Vagina (tissue), 2 donors: ENCODE measurements around the gene CDKN2AIPNL. TPM values are rescaled to one million over a fixed set of nuclear protein-coding genes. Genes with fewer than 3 reads are reported as not detected.

Experiments
- DNase-seq, 2 donors: peaks; one replicate each; pipeline ENCODE4 v3.0.0-alpha.2; 2017; ENCODE audit errors: extremely low spot score in 2 of 2
- H3K27ac ChIP-seq: fragments of 200-600 bp; sonication (generic); one replicate; pipeline ENCODE4 v1.5.1; 2019
- H3K27me3 ChIP-seq: fragments of 200-600 bp; sonication (generic); one replicate; pipeline ENCODE4 v1.5.1; 2019
- H3K36me3 ChIP-seq, 2 donors: fragments of 200-600 bp; sonication (generic); one replicate each; pipeline ENCODE4 v1.5.1; 2017 to 2019
- H3K4me1 ChIP-seq: fragments of 200-600 bp; sonication (generic); one replicate; pipeline ENCODE4 v1.5.1; 2019
- H3K4me3 ChIP-seq, 2 donors: fragments of 200-600 bp; sonication (generic); 1 replicate in 1 of 2; 2 replicates in 1 of 2; pipeline ENCODE4 v1.5.1; 2016 to 2019
- H3K9me3 ChIP-seq: fragments of 200-600 bp; sonication (generic); one replicate; pipeline ENCODE4 v1.5.1; 2019
- POLR2A ChIP-seq, 2 donors: fragments of 450-650 bp; IDR thresholded peaks; one replicate each; pipeline ENCODE4 v1.6.1; 2017; ENCODE audit warnings: antibody characterized with exemption in 2 of 2, mild to moderate bottlenecking in 2 of 2, moderate library complexity in 2 of 2
- POLR2AphosphoS5 ChIP-seq, 2 donors: sonication (generic); formaldehyde crosslinking; IDR thresholded peaks; one replicate each; pipeline ENCODE4 v1.9.0; 2017; ENCODE audit warnings: antibody characterized with exemption in 2 of 2, mild to moderate bottlenecking in 2 of 2, low read depth in 1 of 2; ENCODE audit not compliant: insufficient read depth in 1 of 2
- intact Hi-C: fragments of 100-400 bp; cut with DNase I; formaldehyde crosslinking; loops from one replicate; pipeline ENCODE4 v1.15.1; 2023
- total RNA-seq: library from RNA; depleted of rRNA; stranded (reverse); fragments of >200 nt; gene quantifications from one replicate; pipeline ENCODE4 v1.2.3, GENCODE V29; 2016
- TF ChIP-seq, protein P1 (sequence below), 3 experiments: fragments of 450-650 bp in 2 of 3; fragments of 200-600 bp in 1 of 3; sonication (generic) in 1 of 3; IDR thresholded peaks; one replicate each; pipeline ENCODE4 v1.5.1; 2017 to 2019; ENCODE audit warnings: antibody characterized with exemption in 3 of 3, mild to moderate bottlenecking in 2 of 3, moderate library complexity in 2 of 3

Gene CDKN2AIPNL
- total RNA-seq = 18.4 TPM

- intact Hi-C loops = loop anchor here (2.0 to 5.0 kb wide), 2 partner anchors 115 to 166 kb away; no protein-coding TSS in a partner anchor
- no peaks in the 10 kb centered on the region for H3K9me3 ChIP-seq
- peaks cover 0 to 3% of the 10 kb centered on the region in 2 donors for H3K36me3 ChIP-seq
- H3K4me3 ChIP-seq = peak within 1 kb of the TSS; percentile 79 to 87
- H3K27me3 ChIP-seq = no peaks in the 10 kb centered on the region
- H3K4me1 ChIP-seq = peaks cover 35% of the 10 kb centered on the region
- H3K27ac ChIP-seq = peak within 1 kb of the TSS; percentile 85
- TF ChIP-seq, protein P1, sequence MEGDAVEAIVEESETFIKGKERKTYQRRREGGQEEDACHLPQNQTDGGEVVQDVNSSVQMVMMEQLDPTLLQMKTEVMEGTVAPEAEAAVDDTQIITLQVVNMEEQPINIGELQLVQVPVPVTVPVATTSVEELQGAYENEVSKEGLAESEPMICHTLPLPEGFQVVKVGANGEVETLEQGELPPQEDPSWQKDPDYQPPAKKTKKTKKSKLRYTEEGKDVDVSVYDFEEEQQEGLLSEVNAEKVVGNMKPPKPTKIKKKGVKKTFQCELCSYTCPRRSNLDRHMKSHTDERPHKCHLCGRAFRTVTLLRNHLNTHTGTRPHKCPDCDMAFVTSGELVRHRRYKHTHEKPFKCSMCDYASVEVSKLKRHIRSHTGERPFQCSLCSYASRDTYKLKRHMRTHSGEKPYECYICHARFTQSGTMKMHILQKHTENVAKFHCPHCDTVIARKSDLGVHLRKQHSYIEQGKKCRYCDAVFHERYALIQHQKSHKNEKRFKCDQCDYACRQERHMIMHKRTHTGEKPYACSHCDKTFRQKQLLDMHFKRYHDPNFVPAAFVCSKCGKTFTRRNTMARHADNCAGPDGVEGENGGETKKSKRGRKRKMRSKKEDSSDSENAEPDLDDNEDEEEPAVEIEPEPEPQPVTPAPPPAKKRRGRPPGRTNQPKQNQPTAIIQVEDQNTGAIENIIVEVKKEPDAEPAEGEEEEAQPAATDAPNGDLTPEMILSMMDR (IDR thresholded peaks at IDR 0.05) = peak; percentile 24 to 100 (median 80)
- TF ChIP-seq POLR2AphosphoS5 (IDR thresholded peaks at IDR 0.05; ENCODE audit: insufficient read depth in 1 of 2, low read depth in 1 of 2) (peak; percentile 79 to 85), POLR2A (IDR thresholded peaks at IDR 0.05) (no peak)
- peak in 1 of 2 donors; percentile 89 for DNase-seq
Observed at GRCh38 chr5:134411546-134412266, at the start of gene CDKN2AIPNL. Gene CDKN2AIPNL, minus strand, starts transcription at chr5:134411881. Its CDS starts 27 bp downstream, at chr5:134411854.

- no peak for DNase-seq
- H3K27ac ChIP-seq = no peak overlapping the region
- H3K9me3 ChIP-seq = no peaks in the 10 kb centered on the region
- peaks cover 20% of the 10 kb centered on the region for H3K4me1 ChIP-seq
- H3K4me3 ChIP-seq = no peak overlapping the region
- no peak for TF ChIP-seq POLR2A (IDR thresholded peaks at IDR 0.05)
- no peak for TF ChIP-seq POLR2AphosphoS5 (IDR thresholded peaks at IDR 0.05; ENCODE audit: insufficient read depth in 1 of 2, low read depth in 1 of 2)
- TF ChIP-seq, protein P1 (IDR thresholded peaks at IDR 0.05) = no peak
- H3K27me3 ChIP-seq = no peaks in the 10 kb centered on the region
- intact Hi-C loops = no loop called here
- H3K36me3 ChIP-seq = no peaks in the 10 kb centered on the region
Observed at GRCh38 chr5:134460551-134460950, 48.9 kb upstream of the CDKN2AIPNL start.

DNA sequence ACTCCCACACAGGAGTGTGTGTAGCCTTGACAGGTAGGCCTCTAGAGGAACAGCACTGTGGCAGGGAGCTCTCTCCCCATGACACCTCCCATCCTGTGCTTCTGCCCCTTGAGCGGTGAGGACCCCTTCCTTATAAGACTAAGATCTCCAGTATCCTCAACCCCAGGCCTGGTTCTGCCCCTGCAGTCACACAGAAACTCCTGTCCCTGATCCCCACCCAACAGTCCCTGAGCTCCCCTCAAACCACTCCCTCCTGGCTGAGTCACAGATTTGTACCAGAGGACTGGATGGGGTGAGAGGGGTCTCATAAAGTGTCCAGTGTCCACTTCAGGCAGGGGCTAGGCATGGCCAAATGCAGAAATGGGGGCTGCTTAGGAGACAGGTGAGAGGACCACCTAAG, 47.8 kb upstream of the CDKN2AIPNL start:
- Histone ChIP-seq H3K27me3 (no peaks in the 10 kb centered on the region), H3K4me1 (peaks cover 13% of the 10 kb centered on the region), H3K36me3 (no peaks in the 10 kb centered on the region), H3K27ac (no peak overlapping the region), H3K9me3 (no peaks in the 10 kb centered on the region), H3K4me3 (no peak overlapping the region)
- no peak for DNase-seq
- intact Hi-C loops = no loop called here
- TF ChIP-seq POLR2A (IDR thresholded peaks at IDR 0.05) (no peak), POLR2AphosphoS5 (IDR thresholded peaks at IDR 0.05; ENCODE audit: insufficient read depth in 1 of 2, low read depth in 1 of 2) (no peak)
- TF ChIP-seq, protein P1 (IDR thresholded peaks at IDR 0.05) = no peak

- Histone ChIP-seq H3K4me3 (no peak overlapping the region), H3K36me3 (no peaks in the 10 kb centered on the region), H3K9me3 (no peaks in the 10 kb centered on the region), H3K27ac (no peak overlapping the region), H3K4me1 (peaks cover 13% of the 10 kb centered on the region), H3K27me3 (no peaks in the 10 kb centered on the region)
- TF ChIP-seq POLR2A (IDR thresholded peaks at IDR 0.05) = no peak
- no peak for TF ChIP-seq POLR2AphosphoS5 (IDR thresholded peaks at IDR 0.05; ENCODE audit: insufficient read depth in 1 of 2, low read depth in 1 of 2)
- TF ChIP-seq, protein P1 (IDR thresholded peaks at IDR 0.05) = no peak
- no peak for DNase-seq
- intact Hi-C loops = no loop called here
Observed at GRCh38 chr5:134459010-134459403, 47.3 kb upstream of the CDKN2AIPNL start.
